Transverse colon (tissue), 4 donors: ENCODE data around the gene NPC1.
"Not testable (repeated sequence)": the region's sequence is repeated elsewhere in the genome, so short reads cannot be mapped to it uniquely, and the experiment has no call there.

ENCODE experiments used
- POLR2AphosphoS5 ChIP-seq, 3 donors: sonication (generic); formaldehyde crosslinking; IDR thresholded peaks; one replicate each; pipeline ENCODE4 v1.6.1; 2016; ENCODE audit warnings: antibody characterized with exemption in 3 of 3
- TF ChIP-seq, protein P1 (sequence below), 5 experiments: fragments of 200-600 bp in 3 of 5; fragments of 450-650 bp in 2 of 5; sonication (generic) in 3 of 5; IDR thresholded peaks; 1 replicate in 2 of 5; 2 replicates in 3 of 5; pipeline ENCODE4 v1.5.1; 2016 to 2017; ENCODE audit warnings: antibody characterized with exemption in 5 of 5, inconsistent platforms in 3 of 5, mild to moderate bottlenecking in 2 of 5, moderate library complexity in 1 of 5

DNA sequence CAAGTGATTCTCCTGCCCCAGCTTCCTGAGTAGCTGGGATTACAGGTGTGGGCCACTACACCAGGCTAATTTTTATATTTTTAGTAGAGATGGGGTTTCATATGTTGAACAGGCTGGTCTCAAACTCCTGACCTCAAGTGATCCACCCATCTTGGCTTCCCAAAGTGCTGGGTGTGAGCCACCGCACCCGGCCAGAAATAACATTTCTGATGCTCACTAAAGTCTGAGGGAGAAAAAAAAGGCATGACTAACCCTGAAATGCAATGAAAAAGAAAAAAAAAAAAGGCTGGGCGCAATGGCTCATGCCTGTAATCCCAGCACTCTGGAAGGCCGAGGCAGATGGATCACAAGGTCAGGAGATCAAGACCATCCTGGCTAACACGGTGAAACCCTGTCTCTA is 96.7 kb downstream of the NPC1 start:
- TF ChIP-seq, protein P1, sequence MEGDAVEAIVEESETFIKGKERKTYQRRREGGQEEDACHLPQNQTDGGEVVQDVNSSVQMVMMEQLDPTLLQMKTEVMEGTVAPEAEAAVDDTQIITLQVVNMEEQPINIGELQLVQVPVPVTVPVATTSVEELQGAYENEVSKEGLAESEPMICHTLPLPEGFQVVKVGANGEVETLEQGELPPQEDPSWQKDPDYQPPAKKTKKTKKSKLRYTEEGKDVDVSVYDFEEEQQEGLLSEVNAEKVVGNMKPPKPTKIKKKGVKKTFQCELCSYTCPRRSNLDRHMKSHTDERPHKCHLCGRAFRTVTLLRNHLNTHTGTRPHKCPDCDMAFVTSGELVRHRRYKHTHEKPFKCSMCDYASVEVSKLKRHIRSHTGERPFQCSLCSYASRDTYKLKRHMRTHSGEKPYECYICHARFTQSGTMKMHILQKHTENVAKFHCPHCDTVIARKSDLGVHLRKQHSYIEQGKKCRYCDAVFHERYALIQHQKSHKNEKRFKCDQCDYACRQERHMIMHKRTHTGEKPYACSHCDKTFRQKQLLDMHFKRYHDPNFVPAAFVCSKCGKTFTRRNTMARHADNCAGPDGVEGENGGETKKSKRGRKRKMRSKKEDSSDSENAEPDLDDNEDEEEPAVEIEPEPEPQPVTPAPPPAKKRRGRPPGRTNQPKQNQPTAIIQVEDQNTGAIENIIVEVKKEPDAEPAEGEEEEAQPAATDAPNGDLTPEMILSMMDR (IDR thresholded peaks at IDR 0.05): not testable (repeated sequence)
- TF ChIP-seq POLR2AphosphoS5 (IDR thresholded peaks at IDR 0.05): not testable (repeated sequence)
